A549 (cell line): Measurements from ENCODE around the gene SATB2.

Source experiments
- CBX8 ChIP-seq: fragments of 200-600 bp; sonication (generic); IDR thresholded peaks from 2 replicates; pipeline ENCODE4 v1.6.1; 2016
- CHD4 ChIP-seq: fragments of 200-600 bp; sonication (generic); IDR thresholded peaks from 2 replicates; pipeline ENCODE4 v1.6.1; 2016; ENCODE audit warnings: antibody characterized with exemption, mild to moderate bottlenecking, borderline replicate concordance
- EP300 ChIP-seq, 2 experiments: fragments of >200 bp; sonication (Bioruptor Twin); formaldehyde crosslinking; IDR thresholded peaks; 2 replicates in 1 of 2; 3 replicates in 1 of 2; pipeline ENCODE4 v1.6.1; 2016 to 2017
- ESRRA ChIP-seq: fragments of 150-350 bp; IDR thresholded peaks from 2 replicates; pipeline ENCODE4 v1.6.1; 2014; ENCODE audit warnings: mild to moderate bottlenecking, low read length, borderline replicate concordance
- HOXA7 ChIP-seq: fragments of 250-450 bp; sonication (Bioruptor Pico); IDR thresholded peaks from 2 replicates; pipeline ENCODE4 v1.5.0; 2020; ENCODE audit warnings: mild to moderate bottlenecking, moderate library complexity
- KDM5A ChIP-seq: fragments of 200-600 bp; sonication (generic); IDR thresholded peaks from 2 replicates; pipeline ENCODE4 v1.6.1; 2016; ENCODE audit warnings: antibody characterized with exemption, mild to moderate bottlenecking
- POLR2A ChIP-seq: IDR thresholded peaks from 2 replicates; pipeline ENCODE4 v1.6.1; 2012; ENCODE audit warnings: mild to moderate bottlenecking, low read length
- POLR2AphosphoS2 ChIP-seq: conservative IDR thresholded peaks from 2 replicates; pipeline ENCODE4 v1.6.1; 2012; ENCODE audit warnings: low read length, improper control_type of control experiment, inconsistent platforms
- RAD21 ChIP-seq, 2 experiments: fragments of >200 bp in 1 of 2; sonication (Bioruptor Twin) in 1 of 2; formaldehyde crosslinking in 1 of 2; IDR thresholded peaks in 1 of 2; conservative IDR thresholded peaks in 1 of 2; 2 replicates in 1 of 2; 3 replicates in 1 of 2; pipeline ENCODE4 v1.6.1; 2012 to 2018; ENCODE audit warnings: inconsistent platforms in 1 of 2
- RARB ChIP-seq: fragments of 250-450 bp; sonication (Bioruptor Pico); IDR thresholded peaks from 2 replicates; pipeline ENCODE4 v1.8.0; 2021; ENCODE audit warnings: mild to moderate bottlenecking, moderate library complexity
- RFX5 ChIP-seq: fragments of 450-650 bp; IDR thresholded peaks from 2 replicates; pipeline ENCODE4 v1.7.1; 2014; ENCODE audit warnings: antibody characterized with exemption, mild to moderate bottlenecking, moderate library complexity
- TF ChIP-seq, protein P1 (sequence below): IDR thresholded peaks from 2 replicates; pipeline ENCODE4 v1.6.1; 2012
- TF ChIP-seq, protein P2 (sequence below): fragments of 200-600 bp; sonication (generic); IDR thresholded peaks from 2 replicates; pipeline ENCODE4 v1.6.1; 2016; ENCODE audit warnings: antibody characterized with exemption, mild to moderate bottlenecking, moderate library complexity
- TF ChIP-seq, protein P3 (sequence below): fragments of >200 bp; sonication (Bioruptor Twin); formaldehyde crosslinking; IDR thresholded peaks from 3 replicates; pipeline ENCODE4 v1.5.1; 2016

DNA sequence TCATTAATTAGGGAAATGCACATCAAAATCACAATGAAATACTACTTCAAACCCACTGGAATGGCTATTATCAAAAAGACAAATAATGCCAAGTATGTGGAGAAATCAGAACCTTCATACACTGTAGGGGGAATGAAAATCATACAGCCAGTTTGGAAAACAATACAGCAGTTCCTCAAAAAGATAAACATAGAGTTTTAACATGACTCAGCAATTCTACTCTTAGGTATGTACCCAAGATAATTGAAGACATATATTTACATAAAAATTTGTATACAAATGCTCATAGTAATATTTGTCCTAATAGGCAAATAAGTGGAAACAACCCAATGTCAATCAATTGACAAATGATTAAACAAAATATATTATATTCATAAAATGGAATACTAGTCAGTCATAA is 45.4 kb upstream of the SATB2 start:
- no peak for TF ChIP-seq RFX5
- TF ChIP-seq KDM5A: no peak
- no peak for TF ChIP-seq CBX8
- TF ChIP-seq, protein P1, sequence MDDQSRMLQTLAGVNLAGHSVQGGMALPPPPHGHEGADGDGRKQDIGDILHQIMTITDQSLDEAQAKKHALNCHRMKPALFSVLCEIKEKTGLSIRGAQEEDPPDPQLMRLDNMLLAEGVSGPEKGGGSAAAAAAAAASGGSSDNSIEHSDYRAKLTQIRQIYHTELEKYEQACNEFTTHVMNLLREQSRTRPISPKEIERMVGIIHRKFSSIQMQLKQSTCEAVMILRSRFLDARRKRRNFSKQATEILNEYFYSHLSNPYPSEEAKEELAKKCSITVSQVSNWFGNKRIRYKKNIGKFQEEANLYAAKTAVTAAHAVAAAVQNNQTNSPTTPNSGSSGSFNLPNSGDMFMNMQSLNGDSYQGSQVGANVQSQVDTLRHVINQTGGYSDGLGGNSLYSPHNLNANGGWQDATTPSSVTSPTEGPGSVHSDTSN: no peak
- TF ChIP-seq, protein P2, sequence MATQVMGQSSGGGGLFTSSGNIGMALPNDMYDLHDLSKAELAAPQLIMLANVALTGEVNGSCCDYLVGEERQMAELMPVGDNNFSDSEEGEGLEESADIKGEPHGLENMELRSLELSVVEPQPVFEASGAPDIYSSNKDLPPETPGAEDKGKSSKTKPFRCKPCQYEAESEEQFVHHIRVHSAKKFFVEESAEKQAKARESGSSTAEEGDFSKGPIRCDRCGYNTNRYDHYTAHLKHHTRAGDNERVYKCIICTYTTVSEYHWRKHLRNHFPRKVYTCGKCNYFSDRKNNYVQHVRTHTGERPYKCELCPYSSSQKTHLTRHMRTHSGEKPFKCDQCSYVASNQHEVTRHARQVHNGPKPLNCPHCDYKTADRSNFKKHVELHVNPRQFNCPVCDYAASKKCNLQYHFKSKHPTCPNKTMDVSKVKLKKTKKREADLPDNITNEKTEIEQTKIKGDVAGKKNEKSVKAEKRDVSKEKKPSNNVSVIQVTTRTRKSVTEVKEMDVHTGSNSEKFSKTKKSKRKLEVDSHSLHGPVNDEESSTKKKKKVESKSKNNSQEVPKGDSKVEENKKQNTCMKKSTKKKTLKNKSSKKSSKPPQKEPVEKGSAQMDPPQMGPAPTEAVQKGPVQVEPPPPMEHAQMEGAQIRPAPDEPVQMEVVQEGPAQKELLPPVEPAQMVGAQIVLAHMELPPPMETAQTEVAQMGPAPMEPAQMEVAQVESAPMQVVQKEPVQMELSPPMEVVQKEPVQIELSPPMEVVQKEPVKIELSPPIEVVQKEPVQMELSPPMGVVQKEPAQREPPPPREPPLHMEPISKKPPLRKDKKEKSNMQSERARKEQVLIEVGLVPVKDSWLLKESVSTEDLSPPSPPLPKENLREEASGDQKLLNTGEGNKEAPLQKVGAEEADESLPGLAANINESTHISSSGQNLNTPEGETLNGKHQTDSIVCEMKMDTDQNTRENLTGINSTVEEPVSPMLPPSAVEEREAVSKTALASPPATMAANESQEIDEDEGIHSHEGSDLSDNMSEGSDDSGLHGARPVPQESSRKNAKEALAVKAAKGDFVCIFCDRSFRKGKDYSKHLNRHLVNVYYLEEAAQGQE: no peak
- no peak for TF ChIP-seq POLR2A
- TF ChIP-seq, protein P3, sequence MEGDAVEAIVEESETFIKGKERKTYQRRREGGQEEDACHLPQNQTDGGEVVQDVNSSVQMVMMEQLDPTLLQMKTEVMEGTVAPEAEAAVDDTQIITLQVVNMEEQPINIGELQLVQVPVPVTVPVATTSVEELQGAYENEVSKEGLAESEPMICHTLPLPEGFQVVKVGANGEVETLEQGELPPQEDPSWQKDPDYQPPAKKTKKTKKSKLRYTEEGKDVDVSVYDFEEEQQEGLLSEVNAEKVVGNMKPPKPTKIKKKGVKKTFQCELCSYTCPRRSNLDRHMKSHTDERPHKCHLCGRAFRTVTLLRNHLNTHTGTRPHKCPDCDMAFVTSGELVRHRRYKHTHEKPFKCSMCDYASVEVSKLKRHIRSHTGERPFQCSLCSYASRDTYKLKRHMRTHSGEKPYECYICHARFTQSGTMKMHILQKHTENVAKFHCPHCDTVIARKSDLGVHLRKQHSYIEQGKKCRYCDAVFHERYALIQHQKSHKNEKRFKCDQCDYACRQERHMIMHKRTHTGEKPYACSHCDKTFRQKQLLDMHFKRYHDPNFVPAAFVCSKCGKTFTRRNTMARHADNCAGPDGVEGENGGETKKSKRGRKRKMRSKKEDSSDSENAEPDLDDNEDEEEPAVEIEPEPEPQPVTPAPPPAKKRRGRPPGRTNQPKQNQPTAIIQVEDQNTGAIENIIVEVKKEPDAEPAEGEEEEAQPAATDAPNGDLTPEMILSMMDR: no peak
- no peak for TF ChIP-seq RAD21 (conservative IDR thresholded peaks at IDR 0.05 in 1 of 2, IDR thresholded peaks at IDR 0.05 in 1 of 2)
- no peak for TF ChIP-seq CHD4
- TF ChIP-seq HOXA7: no peak
- TF ChIP-seq POLR2AphosphoS2: no peak
- no peak for TF ChIP-seq ESRRA
- no peak for TF ChIP-seq EP300 (IDR thresholded peaks at IDR 0.05)
- no peak for TF ChIP-seq RARB (CRISPR knock-in tag)
